Left ventricle myocardium inferior (tissue), 1 donor: Measurements from ENCODE around the gene ZSCAN31. TPM values are rescaled to one million over a fixed set of nuclear protein-coding genes. Genes with fewer than 3 reads are reported as not detected.
A peak's percentile ranks its signal among the peaks of the same experiment; 100 is the strongest.

Source experiments
- DNase-seq: peaks from one replicate; pipeline ENCODE4 v3.0.0-alpha.2; 2020
- H3K27ac ChIP-seq: fragments of 200-600 bp; replicated peaks from 2 replicates; pipeline ENCODE4 v1.8.0; 2021
- H3K27me3 ChIP-seq: fragments of 200-600 bp; 2 replicates; pipeline ENCODE4 v1.8.0; 2021; ENCODE audit warnings: low read depth
- H3K36me3 ChIP-seq: fragments of 200-600 bp; 2 replicates; pipeline ENCODE4 v1.8.0; 2021
- H3K4me1 ChIP-seq: fragments of 200-600 bp; 2 replicates; pipeline ENCODE4 v1.8.0; 2021
- H3K4me3 ChIP-seq: fragments of 200-600 bp; 2 replicates; pipeline ENCODE4 v1.8.0; 2021; ENCODE audit warnings: mild to moderate bottlenecking, moderate library complexity
- H3K9me3 ChIP-seq: fragments of 200-600 bp; replicated peaks from 2 replicates; pipeline ENCODE4 v1.8.0; 2021
- intact Hi-C: fragments of 100-400 bp; cut with micrococcal nuclease; formaldehyde crosslinking; loops from one replicate; pipeline ENCODE4 v1.11.0; 2022
- total RNA-seq: library from RNA; stranded (reverse); fragmentation: NEBNext Ultra II Directional; extraction: Animal tissue kit (Norgen Biotek cat#: 25700); gene quantifications from one replicate; pipeline ENCODE4 v1.2.1, GENCODE V29; 2021
- TF ChIP-seq, protein P1 (sequence below): fragments of 200-600 bp; IDR thresholded peaks from 2 replicates; pipeline ENCODE4 v1.8.0; 2021; ENCODE audit warnings: antibody characterized with exemption, mild to moderate bottlenecking, borderline replicate concordance
- donor health status: DM: no; HTN: yes; CAD: no; lungs with severe emphysema.

ZSCAN31 gene
- total RNA-seq, 1 donor from 2014 or later, result 8.0 TPM

DNA sequence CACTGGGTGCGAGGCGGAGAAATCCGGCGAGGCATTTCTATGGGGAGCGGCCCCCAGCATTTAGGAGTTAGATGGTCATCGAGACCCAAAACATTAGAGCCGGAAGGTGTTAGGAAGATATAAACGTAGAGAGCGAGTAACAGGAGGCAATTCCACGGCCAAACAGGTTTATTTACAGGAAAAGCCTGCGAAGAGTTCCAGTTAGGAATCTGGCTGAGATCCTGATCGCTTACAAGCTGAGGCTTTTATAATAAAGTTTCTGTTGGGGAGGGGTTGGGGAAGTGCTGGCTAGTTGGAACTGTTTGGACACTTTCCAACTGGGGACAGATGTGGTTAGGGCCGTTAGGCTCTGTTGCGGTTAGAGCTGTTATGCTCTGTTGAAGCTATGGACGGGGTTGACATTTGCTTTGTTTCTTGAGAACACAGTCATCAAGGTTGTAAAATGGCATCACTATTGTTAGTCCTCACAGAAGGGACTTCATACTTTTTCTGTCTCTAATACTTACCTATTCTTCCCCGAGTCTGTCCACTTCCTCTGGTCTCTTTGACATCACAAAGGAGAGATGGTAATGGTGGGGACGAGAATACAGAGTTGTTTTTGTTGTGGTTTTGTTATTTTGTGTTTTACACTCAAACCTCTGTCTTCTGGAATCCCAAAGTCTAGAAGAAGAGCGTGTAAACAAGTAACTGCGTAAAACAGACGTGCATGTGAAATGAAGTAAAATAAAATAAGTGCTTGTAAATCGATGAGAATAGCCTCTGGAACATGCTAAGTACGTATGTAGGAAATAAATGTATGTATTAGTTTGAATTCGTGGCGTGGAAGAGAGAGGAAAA lies 554 bp upstream of the ZSCAN31 start:
- Histone ChIP-seq H3K27ac (peak overlapping the region; percentile 94), H3K4me1 (peaks cover 28% of the 10 kb centered on the region), H3K27me3 (no peaks in the 10 kb centered on the region), H3K9me3 (no peaks in the 10 kb centered on the region), H3K36me3 (no peaks in the 10 kb centered on the region), H3K4me3 (peak overlapping the region; percentile 82)
- intact Hi-C loops, result no loop called here
- TF ChIP-seq, protein P1, sequence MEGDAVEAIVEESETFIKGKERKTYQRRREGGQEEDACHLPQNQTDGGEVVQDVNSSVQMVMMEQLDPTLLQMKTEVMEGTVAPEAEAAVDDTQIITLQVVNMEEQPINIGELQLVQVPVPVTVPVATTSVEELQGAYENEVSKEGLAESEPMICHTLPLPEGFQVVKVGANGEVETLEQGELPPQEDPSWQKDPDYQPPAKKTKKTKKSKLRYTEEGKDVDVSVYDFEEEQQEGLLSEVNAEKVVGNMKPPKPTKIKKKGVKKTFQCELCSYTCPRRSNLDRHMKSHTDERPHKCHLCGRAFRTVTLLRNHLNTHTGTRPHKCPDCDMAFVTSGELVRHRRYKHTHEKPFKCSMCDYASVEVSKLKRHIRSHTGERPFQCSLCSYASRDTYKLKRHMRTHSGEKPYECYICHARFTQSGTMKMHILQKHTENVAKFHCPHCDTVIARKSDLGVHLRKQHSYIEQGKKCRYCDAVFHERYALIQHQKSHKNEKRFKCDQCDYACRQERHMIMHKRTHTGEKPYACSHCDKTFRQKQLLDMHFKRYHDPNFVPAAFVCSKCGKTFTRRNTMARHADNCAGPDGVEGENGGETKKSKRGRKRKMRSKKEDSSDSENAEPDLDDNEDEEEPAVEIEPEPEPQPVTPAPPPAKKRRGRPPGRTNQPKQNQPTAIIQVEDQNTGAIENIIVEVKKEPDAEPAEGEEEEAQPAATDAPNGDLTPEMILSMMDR, result no peak
- no peak for DNase-seq

DNA sequence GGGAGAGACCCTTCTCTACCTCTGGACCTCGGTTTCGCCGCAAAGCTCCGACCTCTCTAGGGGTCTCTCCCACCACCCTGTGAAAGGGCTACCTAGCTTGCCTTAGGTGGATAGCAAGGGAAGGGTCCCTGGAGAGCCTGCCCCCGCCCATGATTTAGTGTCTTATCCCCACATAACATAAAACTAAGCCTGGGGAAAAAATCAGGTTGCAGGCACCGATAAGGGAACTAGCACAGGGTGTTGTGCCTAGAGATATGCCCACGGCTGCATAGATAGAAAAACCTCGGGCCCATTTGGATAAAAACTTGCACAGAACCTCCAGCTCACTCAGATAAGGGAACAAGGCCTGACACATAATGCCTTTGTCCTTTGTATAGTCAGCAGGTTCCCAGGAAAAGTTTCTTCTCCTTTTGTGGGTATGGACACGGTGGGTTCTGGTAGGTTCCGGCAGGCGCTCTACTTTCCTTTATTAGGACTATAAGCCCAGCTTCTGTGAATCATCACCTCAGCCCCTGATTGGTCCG lies 846 bp downstream of the ZSCAN31 start:
- TF ChIP-seq, protein P1, result no peak
- peak overlapping the region; percentile 82 for H3K4me3 ChIP-seq
- DNase-seq, result no peak
- H3K9me3 ChIP-seq, result no peaks in the 10 kb centered on the region
- peaks cover 28% of the 10 kb centered on the region for H3K4me1 ChIP-seq
- H3K27ac ChIP-seq, result peak overlapping the region; percentile 94
- no peaks in the 10 kb centered on the region for H3K27me3 ChIP-seq
- no peaks in the 10 kb centered on the region for H3K36me3 ChIP-seq
- intact Hi-C loops, result no loop called here

- no peaks in the 10 kb centered on the region for H3K9me3 ChIP-seq
- TF ChIP-seq, protein P1, result no peak
- DNase-seq, result no peak
- H3K4me3 ChIP-seq, result peak overlapping the region; percentile 82
- H3K27ac ChIP-seq, result peak overlapping the region; percentile 94
- intact Hi-C loops, result no loop called here
- peaks cover 28% of the 10 kb centered on the region for H3K4me1 ChIP-seq
- no peaks in the 10 kb centered on the region for H3K27me3 ChIP-seq
- peaks cover 4% of the 10 kb centered on the region for H3K36me3 ChIP-seq
Measured at GRCh38 chr6:28334286-28335039, 1.5 kb downstream of the ZSCAN31 start.

GRCh38 chr6:28333599-28334018 lies 2.3 kb downstream of the ZSCAN31 start:
- Histone ChIP-seq H3K4me3 (no peak overlapping the region), H3K27ac (peak overlapping the region; percentile 94), H3K9me3 (peaks cover 8% of the 10 kb centered on the region), H3K36me3 (peaks cover 12% of the 10 kb centered on the region), H3K27me3 (no peaks in the 10 kb centered on the region), H3K4me1 (peaks cover 28% of the 10 kb centered on the region)
- intact Hi-C loops, result no loop called here
- DNase-seq, result no peak
- TF ChIP-seq, protein P1, result no peak

- DNase-seq, result no peak
- intact Hi-C loops, result no loop called here
- H3K9me3 ChIP-seq, result peaks cover 13% of the 10 kb centered on the region
- H3K27ac ChIP-seq, result no peak overlapping the region
- no peak overlapping the region for H3K4me3 ChIP-seq
- H3K36me3 ChIP-seq, result peaks cover 16% of the 10 kb centered on the region
- H3K4me1 ChIP-seq, result peaks cover 28% of the 10 kb centered on the region
- no peaks in the 10 kb centered on the region for H3K27me3 ChIP-seq
- TF ChIP-seq, protein P1, result no peak
Measured at GRCh38 chr6:28333047-28333446, 2.9 kb downstream of the ZSCAN31 start.
